ENCODE measurements around the gene PDGFRA.

Gene PDGFRA

GRCh38 chr4:54276641-54277430 is 47.7 kb downstream of the PDGFRA start:
- no peak for DNase-seq (ENCODE audit: low read depth)
- no peak overlapping the region for H3K4me3 ChIP-seq (ENCODE audit: low read depth, low read length)
- no peak for TF ChIP-seq CTCF (IDR thresholded peaks at IDR 0.05; ENCODE audit: control insufficient read depth, extremely low read depth, insufficient read depth)

GRCh38 chr4:54277691-54278090 is 48.6 kb downstream of the PDGFRA start:
- no peak for DNase-seq (ENCODE audit: low read depth)
- TF ChIP-seq CTCF (IDR thresholded peaks at IDR 0.05; ENCODE audit: control insufficient read depth, extremely low read depth, insufficient read depth): no peak
- no peak overlapping the region for H3K4me3 ChIP-seq (ENCODE audit: low read depth, low read length)

GRCh38 chr4:54278216-54278615 is 49.1 kb downstream of the PDGFRA start:
- no peak for TF ChIP-seq CTCF (IDR thresholded peaks at IDR 0.05; ENCODE audit: control insufficient read depth, extremely low read depth, insufficient read depth)
- H3K4me3 ChIP-seq (ENCODE audit: low read depth, low read length): no peak overlapping the region
- DNase-seq (ENCODE audit: low read depth): no peak

GRCh38 chr4:54281054-54281766 is 52.1 kb downstream of the PDGFRA start:
- DNase-seq (ENCODE audit: low read depth): peak; percentile 98
- no peak for TF ChIP-seq CTCF (IDR thresholded peaks at IDR 0.05; ENCODE audit: control insufficient read depth, extremely low read depth, insufficient read depth)
- no peak overlapping the region for H3K4me3 ChIP-seq (ENCODE audit: low read depth, low read length)

GRCh38 chr4:54282837-54283236 is 53.7 kb downstream of the PDGFRA start:
- DNase-seq (ENCODE audit: low read depth): no peak
- TF ChIP-seq CTCF (IDR thresholded peaks at IDR 0.05; ENCODE audit: control insufficient read depth, extremely low read depth, insufficient read depth): no peak
- H3K4me3 ChIP-seq (ENCODE audit: low read depth, low read length): no peak overlapping the region

- no peak for TF ChIP-seq CTCF (IDR thresholded peaks at IDR 0.05; ENCODE audit: control insufficient read depth, extremely low read depth, insufficient read depth)
- no peak overlapping the region for H3K4me3 ChIP-seq (ENCODE audit: low read depth, low read length)
- DNase-seq (ENCODE audit: low read depth): no peak
These were observed 60.2 kb downstream of the PDGFRA start for GRCh38 chr4:54289316-54289715.
